ENCODE results near the gene ATP6AP1. TPM values are rescaled to one million over a fixed set of nuclear protein-coding genes. Genes with fewer than 3 reads are reported as not detected.
A peak's percentile ranks its signal among the peaks of the same experiment; 100 is the strongest.

Gene ATP6AP1
- total RNA-seq, 2 donors from 2014 or later: 46.7 to 106 TPM

- ATAC-seq (no peak), DNase-seq (ENCODE audit: low spot score) (no peak)
- H3K9me3 Mint-ChIP-seq: no peaks in the 10 kb centered on the region
- peaks cover 8 to 18% of the 10 kb centered on the region in 2 donors for H3K4me1 Mint-ChIP-seq (ENCODE audit: low read depth in 2 of 2)
- no peak overlapping the region for H3K4me3 Mint-ChIP-seq
- H3K36me3 Mint-ChIP-seq: peaks cover 16% of the 10 kb centered on the region
- H3K27me3 Mint-ChIP-seq: peaks cover 0 to 5% of the 10 kb centered on the region in 2 donors
- no peak overlapping the region for H3K27ac Mint-ChIP-seq
Measured at GRCh38 chrX:154403192-154403591, 25.3 kb upstream of the ATP6AP1 start.

GRCh38 chrX:154403858-154404257 is 24.6 kb upstream of the ATP6AP1 start:
- ATAC-seq: no peak
- DNase-seq (ENCODE audit: low spot score): no peak
- Mint-ChIP-seq H3K36me3 (peaks cover 11% of the 10 kb centered on the region), H3K27ac (peak overlapping the region in 1 of 2 donors; percentile 22), H3K27me3 (peaks cover 0 to 9% of the 10 kb centered on the region in 2 donors), H3K9me3 (no peaks in the 10 kb centered on the region), H3K4me1 (ENCODE audit: low read depth in 2 of 2) (peaks cover 11 to 17% of the 10 kb centered on the region in 2 donors), H3K4me3 (no peak overlapping the region)

DNA sequence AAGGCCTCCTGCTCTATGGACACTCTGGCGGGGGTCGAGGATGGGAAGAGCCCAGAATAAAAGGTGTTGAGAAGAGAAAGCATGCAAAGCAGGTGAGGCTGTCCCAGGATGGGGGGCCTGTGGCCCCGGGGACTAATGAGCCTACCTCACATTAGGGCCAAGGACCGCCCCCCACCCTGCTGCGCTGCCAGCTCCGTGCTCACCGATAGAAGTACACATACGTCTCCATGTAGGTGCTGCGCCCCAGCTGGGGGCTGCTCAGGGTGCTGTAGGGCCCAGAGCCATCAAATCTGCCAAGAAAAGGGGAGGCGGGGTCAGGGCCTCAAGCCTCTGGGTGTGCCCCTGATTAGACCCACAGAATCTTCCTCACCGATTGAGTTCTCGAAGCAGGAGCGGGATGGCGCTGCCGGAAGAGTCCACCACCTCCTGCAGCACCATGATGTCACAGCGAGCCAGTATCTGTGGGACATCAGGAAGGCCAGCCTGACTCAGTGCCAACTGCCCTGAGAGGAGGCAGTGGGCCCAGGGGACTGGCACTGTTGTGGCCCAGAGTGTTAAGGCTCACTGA is 23.8 kb upstream of the ATP6AP1 start:
- DNase-seq (ENCODE audit: low spot score): no peak
- H3K9me3 Mint-ChIP-seq: no peaks in the 10 kb centered on the region
- peaks cover 0 to 9% of the 10 kb centered on the region in 2 donors for H3K27me3 Mint-ChIP-seq
- H3K27ac Mint-ChIP-seq: peak overlapping the region in 1 of 2 donors; percentile 22
- no peak overlapping the region for H3K4me3 Mint-ChIP-seq
- ATAC-seq: no peak
- peaks cover 10 to 15% of the 10 kb centered on the region in 2 donors for H3K4me1 Mint-ChIP-seq (ENCODE audit: low read depth in 2 of 2)
- peaks cover 2% of the 10 kb centered on the region for H3K36me3 Mint-ChIP-seq

DNA sequence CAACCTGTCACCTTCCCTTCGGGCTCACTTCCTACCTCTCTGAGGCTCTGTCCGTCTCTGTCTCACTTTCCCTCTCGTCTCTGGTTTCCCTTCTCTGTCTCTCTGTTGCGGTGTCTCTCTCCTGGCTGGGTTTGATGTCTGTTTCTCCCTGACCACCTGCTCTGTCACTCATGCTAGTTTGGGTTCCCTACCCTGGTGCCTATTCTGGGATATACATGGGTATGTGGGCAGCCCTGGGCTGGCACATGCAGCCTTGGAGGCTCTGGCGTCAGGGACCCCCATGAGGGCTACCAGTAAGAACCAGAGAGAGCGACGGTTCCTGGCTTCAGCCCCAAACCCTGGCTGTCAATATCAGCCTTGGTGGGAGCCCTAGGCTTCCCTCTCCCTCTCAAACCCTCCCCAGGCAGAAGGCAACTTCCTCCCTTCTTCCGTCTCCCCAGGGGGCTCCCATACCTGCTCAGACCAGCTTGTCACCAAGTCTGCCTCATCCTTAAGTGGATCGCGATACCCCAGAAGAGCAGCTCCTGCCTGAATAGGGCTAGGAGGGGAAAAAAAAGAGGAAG is 19.7 kb upstream of the ATP6AP1 start:
- DNase-seq (ENCODE audit: low spot score): no peak
- Mint-ChIP-seq H3K27me3 (peaks cover 0 to 9% of the 10 kb centered on the region in 2 donors), H3K4me3 (peak overlapping the region; percentile 82), H3K27ac (peak overlapping the region; percentile 62 to 83), H3K9me3 (no peaks in the 10 kb centered on the region), H3K36me3 (no peaks in the 10 kb centered on the region), H3K4me1 (ENCODE audit: low read depth in 2 of 2) (peaks cover 14 to 15% of the 10 kb centered on the region in 2 donors)
- ATAC-seq: no peak

DNA sequence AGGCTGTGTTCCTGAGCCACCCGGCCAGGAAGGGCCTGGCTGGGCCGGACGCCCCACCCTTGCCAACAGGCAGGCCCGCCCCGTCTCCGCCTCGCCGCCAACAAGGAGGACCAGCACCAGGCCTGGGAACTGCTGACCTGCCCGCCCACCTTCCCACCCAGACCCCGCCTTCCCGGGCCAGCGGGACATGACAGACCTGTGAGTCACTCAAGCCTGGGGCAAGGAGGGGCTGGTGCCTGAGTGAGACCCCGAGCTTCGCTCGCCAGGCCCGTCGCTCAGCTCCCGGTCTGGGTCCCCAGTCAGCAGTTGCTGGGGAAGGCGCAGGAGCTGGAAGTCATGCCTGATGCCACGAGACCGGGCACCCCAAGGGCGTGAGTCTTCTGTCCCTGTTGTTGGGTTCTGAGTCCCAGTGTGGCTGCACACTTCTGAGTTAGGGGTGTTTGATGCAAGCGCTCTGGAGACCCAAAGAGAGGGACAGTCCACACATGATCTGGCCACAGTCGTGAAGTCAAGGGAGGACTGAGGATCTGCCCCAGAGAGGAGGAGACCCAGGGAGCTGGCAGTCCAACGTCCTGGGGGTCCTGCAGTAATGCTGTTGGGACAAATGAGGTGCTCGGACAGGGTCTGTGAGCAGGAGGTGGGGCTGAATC is 19.1 kb upstream of the ATP6AP1 start, which contains the start of gene DNASE1L1:
Gene DNASE1L1, minus strand, starts transcription at position 33 of the 650 bp plus-strand sequence. CDS start 3,686 bp downstream, outside the sequence.
- ATAC-seq (peak; percentile 61 to 82), DNase-seq (ENCODE audit: low spot score) (peak; percentile 83)
- peaks cover 0 to 7% of the 10 kb centered on the region in 2 donors for H3K27me3 Mint-ChIP-seq
- H3K36me3 Mint-ChIP-seq: no peaks in the 10 kb centered on the region
- H3K27ac Mint-ChIP-seq: peak within 1 kb of the TSS; percentile 71 to 83
- peaks cover 14 to 15% of the 10 kb centered on the region in 2 donors for H3K4me1 Mint-ChIP-seq (ENCODE audit: low read depth in 2 of 2)
- H3K4me3 Mint-ChIP-seq: peak within 1 kb of the TSS; percentile 82
- no peaks in the 10 kb centered on the region for H3K9me3 Mint-ChIP-seq

DNA sequence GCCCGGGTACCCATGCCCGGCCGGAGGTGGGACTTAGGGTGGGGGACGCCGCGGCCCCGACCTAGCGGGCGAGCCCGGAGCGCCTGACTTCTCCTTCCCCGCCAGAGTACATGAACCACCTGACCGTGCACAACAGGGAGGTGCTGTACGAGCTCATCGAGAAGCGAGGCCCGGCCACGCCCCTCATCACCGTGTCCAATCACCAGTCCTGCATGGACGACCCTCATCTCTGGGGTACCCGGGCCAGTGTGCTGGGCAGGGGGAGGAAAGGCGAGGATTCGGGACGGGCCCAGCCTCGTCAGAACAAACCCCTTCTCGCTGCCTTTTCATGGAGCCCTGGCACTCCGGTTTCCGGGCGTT is 16.5 kb upstream of the ATP6AP1 start:
- Mint-ChIP-seq H3K4me1 (ENCODE audit: low read depth in 2 of 2) (peaks cover 14 to 15% of the 10 kb centered on the region in 2 donors), H3K9me3 (no peaks in the 10 kb centered on the region), H3K27ac (peak overlapping the region; percentile 41 to 80), H3K27me3 (peaks cover 0 to 7% of the 10 kb centered on the region in 2 donors), H3K36me3 (no peaks in the 10 kb centered on the region), H3K4me3 (peak overlapping the region; percentile 75)
- ATAC-seq (peak; percentile 68 to 81), DNase-seq (ENCODE audit: low spot score) (peak; percentile 62)

DNA sequence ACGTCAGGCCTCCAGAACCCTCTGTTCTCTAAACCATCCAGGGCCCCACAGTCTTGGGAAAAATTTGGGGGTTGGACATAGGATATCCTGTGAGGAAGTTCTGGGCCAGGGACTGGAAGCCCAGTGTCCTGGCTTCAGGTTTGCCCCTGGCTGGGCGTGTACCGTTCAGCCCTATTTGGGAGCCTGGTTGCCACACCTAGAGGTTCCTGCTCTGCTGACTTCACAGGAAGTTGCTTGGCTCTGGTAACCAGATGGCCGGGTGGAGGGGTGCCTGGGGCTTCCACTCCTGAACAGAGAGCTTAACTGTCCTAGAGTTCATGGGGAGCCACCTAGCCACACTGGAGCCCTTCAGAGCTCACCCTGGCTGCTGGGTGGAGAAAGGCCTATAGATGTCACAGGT is 16.0 kb upstream of the ATP6AP1 start:
- Mint-ChIP-seq H3K27ac (peak overlapping the region; percentile 41 to 80), H3K36me3 (no peaks in the 10 kb centered on the region), H3K9me3 (no peaks in the 10 kb centered on the region), H3K4me1 (ENCODE audit: low read depth in 2 of 2) (peaks cover 14 to 15% of the 10 kb centered on the region in 2 donors), H3K27me3 (peaks cover 0 to 7% of the 10 kb centered on the region in 2 donors), H3K4me3 (peak overlapping the region; percentile 75)
- ATAC-seq (peak; percentile 16 to 65), DNase-seq (ENCODE audit: low spot score) (no peak)

GRCh38 chrX:154413142-154413541 is 15.3 kb upstream of the ATP6AP1 start:
- Mint-ChIP-seq H3K4me3 (peak overlapping the region; percentile 75), H3K27ac (peak overlapping the region; percentile 41 to 80), H3K36me3 (no peaks in the 10 kb centered on the region), H3K9me3 (no peaks in the 10 kb centered on the region), H3K27me3 (peaks cover 0 to 7% of the 10 kb centered on the region in 2 donors), H3K4me1 (ENCODE audit: low read depth in 2 of 2) (peaks cover 14 to 15% of the 10 kb centered on the region in 2 donors)
- ATAC-seq: no peak
- DNase-seq (ENCODE audit: low spot score): no peak

- Mint-ChIP-seq H3K27ac (peak overlapping the region in 1 of 2 donors; percentile 68), H3K4me3 (no peak overlapping the region)
Measured at GRCh38 chrX:154417157-154417556, 11.3 kb upstream of the ATP6AP1 start.

DNA sequence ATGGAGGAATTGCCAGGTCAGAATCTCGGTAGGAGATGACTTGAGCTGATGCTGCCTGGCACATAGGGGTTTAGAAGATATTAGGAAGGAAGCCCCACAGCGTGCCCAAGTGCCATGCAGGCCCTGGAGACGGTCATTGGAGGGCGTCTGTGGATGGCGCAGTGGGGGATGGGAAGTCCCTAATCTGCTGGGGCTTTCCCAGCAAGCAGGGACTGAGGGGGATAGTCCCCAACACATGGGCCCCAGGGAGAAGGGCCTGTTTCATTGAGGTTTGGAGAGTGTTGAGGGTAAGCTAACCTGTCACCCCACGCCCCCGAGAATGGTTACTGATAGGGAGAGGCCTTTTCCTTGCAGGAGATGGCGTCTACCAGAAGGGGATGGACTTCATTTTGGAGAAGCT is 9.3 kb upstream of the ATP6AP1 start:
- peak overlapping the region in 1 of 2 donors; percentile 23 for H3K27ac Mint-ChIP-seq
- no peaks in the 10 kb centered on the region for H3K36me3 Mint-ChIP-seq
- ATAC-seq: no peak
- H3K4me3 Mint-ChIP-seq: no peak overlapping the region
- H3K4me1 Mint-ChIP-seq (ENCODE audit: low read depth in 2 of 2): peaks cover 0 to 6% of the 10 kb centered on the region in 2 donors
- H3K27me3 Mint-ChIP-seq: peaks cover 0 to 2% of the 10 kb centered on the region in 2 donors
- H3K9me3 Mint-ChIP-seq: no peaks in the 10 kb centered on the region
- DNase-seq (ENCODE audit: low spot score): no peak

More at GRCh38 chrX:154417157-154417556, 11.3 kb upstream of the ATP6AP1 start:
- DNase-seq (ENCODE audit: low spot score) (no peak), ATAC-seq (no peak)
- Mint-ChIP-seq H3K36me3 (no peaks in the 10 kb centered on the region), H3K9me3 (no peaks in the 10 kb centered on the region), H3K27me3 (peaks cover 0 to 2% of the 10 kb centered on the region in 2 donors), H3K4me1 (ENCODE audit: low read depth in 2 of 2) (peaks cover 6 to 8% of the 10 kb centered on the region in 2 donors)

DNA sequence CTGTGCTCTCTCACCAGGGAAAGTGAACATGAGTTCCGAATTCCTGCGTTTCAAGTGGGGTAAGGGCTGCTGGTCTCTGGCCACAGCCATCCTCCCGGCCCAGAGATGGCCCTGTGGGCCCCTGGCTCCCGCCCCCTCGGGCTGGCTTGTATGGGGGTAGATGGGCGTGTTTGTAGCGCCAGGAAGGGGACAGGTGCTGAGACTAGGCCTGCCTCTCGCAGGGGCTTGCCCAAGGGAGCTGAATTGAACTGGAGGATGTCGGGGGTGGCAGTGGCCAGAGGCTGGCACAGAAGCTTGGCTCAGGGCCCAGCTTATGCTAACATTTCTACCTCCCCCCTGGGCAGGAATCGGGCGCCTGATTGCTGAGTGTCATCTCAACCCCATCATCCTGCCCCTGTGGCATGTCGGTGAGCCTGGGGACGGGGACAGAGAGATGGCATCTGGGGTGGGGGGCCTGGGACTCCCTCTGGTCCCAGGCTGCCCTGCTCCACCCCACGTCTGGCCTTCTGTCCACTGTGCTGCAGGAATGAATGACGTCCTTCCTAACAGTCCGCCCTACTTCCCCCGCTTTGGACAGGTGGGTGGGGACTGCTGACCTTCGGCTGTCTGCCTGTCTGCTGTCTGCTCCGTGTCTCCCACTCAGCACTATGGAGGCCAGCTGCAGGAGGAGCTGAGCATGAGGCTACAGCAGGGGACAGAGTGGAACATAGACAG is 8.6 kb upstream of the ATP6AP1 start:
- H3K27ac Mint-ChIP-seq: no peak overlapping the region
- H3K4me1 Mint-ChIP-seq (ENCODE audit: low read depth in 2 of 2): peaks cover 0 to 9% of the 10 kb centered on the region in 2 donors
- peaks cover 0 to 2% of the 10 kb centered on the region in 2 donors for H3K27me3 Mint-ChIP-seq
- no peaks in the 10 kb centered on the region for H3K9me3 Mint-ChIP-seq
- no peak for ATAC-seq
- no peak for DNase-seq (ENCODE audit: low spot score)
- H3K4me3 Mint-ChIP-seq: no peak overlapping the region
- H3K36me3 Mint-ChIP-seq: no peaks in the 10 kb centered on the region

DNA sequence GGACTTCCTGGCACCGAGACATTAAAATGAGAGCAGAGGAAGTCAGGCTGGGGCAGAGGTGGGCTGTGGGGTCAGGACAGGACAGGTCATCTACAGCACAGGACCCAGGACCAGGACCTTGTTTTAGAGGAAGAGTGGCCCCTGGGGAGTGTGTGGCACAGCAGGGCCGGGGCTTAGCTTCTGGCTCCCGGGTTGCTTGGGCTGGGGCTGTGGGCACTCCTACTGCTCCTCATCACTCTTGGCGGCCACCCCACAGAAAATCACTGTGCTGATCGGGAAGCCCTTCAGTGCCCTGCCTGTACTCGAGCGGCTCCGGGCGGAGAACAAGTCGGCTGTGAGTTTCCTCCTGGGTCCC is 8.1 kb upstream of the ATP6AP1 start:
- no peak for ATAC-seq
- no peak overlapping the region for H3K4me3 Mint-ChIP-seq
- DNase-seq (ENCODE audit: low spot score): no peak
- no peaks in the 10 kb centered on the region for H3K36me3 Mint-ChIP-seq
- H3K9me3 Mint-ChIP-seq: no peaks in the 10 kb centered on the region
- H3K27ac Mint-ChIP-seq: no peak overlapping the region
- peaks cover 0 to 2% of the 10 kb centered on the region in 2 donors for H3K27me3 Mint-ChIP-seq
- H3K4me1 Mint-ChIP-seq (ENCODE audit: low read depth in 2 of 2): peaks cover 0 to 9% of the 10 kb centered on the region in 2 donors

DNA sequence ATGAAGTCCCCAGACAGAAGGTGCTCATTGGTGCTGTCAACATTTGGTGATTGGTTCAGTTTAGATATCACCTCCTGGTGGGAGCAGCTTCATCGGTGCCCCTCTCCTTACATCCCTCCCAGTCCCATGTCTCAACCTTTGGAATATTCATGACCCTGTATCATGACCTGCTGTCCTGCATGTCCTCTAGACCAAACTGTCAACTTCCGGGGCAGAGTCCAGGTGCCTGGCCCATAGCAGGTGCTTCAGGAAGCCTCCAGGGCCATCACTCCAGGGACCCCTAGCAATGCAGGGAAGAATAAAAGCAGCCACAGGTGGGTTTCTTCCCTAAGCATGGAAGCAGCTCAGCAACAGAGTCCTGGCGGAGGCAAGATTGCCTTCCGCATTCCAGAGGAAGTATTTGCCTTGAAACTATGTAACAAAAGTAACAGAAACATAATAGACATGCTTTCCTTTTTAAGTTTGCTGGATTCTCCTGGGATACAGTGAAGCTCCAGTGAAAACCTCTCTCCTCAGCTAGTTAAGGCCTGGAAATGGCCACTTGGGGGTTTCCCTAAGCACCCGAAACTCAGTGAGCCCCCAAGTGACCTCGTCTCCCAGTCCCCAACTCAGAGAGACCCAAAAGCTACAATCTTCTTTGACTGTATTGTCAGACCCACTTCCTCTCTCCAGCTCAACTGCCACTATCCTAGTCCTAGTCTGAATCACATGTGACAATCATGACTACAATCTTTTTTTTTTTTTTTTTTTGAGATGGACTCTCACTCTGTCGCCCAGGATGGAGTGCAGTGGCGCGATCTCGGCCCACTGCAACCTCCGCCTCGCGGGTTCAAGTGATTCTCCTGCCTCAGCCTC is 1.3 kb upstream of the ATP6AP1 start:
- peak overlapping the region in 1 of 2 donors; percentile 62 for H3K27ac Mint-ChIP-seq
- no peaks in the 10 kb centered on the region for H3K9me3 Mint-ChIP-seq
- H3K27me3 Mint-ChIP-seq: no peaks in the 10 kb centered on the region
- no peak for DNase-seq (ENCODE audit: low spot score)
- H3K36me3 Mint-ChIP-seq: no peaks in the 10 kb centered on the region
- ATAC-seq: no peak
- peak overlapping the region; percentile 84 for H3K4me3 Mint-ChIP-seq
- H3K4me1 Mint-ChIP-seq (ENCODE audit: low read depth in 2 of 2): peaks cover 23 to 30% of the 10 kb centered on the region in 2 donors
